Loucy (cell line): ENCODE measurements around the gene PELO.

Experiments
- EZH2phosphoT487 ChIP-seq: fragments of 200-600 bp; IDR thresholded peaks from 2 replicates; pipeline ENCODE4 v1.6.1; 2018; ENCODE audit warnings: antibody characterized with exemption, mild to moderate bottlenecking, moderate library complexity, borderline replicate concordance
- TF ChIP-seq, protein P1 (sequence below): fragments of 200-600 bp; sonication (generic); conservative IDR thresholded peaks from 2 replicates; pipeline ENCODE4 v1.5.1; 2014; ENCODE audit warnings: mild to moderate bottlenecking, antibody characterized with exemption, low read length

DNA sequence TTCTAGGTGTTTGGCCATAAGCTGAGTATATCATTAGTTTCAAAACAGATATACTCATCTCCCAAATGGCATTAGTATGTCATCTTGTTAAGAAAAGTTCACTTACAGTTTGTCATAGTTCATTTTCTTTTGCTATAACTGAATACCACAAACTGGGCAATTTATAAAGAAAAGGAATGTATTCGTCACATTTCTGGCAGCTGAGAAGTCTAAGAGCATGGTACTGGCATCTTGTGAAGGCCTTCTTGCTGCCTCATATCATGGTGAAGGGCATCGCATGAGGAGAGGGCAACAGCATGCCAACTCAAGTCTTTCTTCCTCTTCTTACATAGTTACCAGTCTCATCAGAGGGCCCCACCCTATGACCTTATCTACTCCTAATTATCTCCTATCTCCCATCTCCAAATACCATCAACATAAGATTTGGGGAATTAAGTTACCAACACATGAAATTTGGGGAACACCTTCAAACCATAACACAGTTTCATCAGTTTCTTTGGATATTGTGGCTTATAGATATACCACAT, 20.4 kb upstream of the PELO start:
- TF ChIP-seq, protein P1, sequence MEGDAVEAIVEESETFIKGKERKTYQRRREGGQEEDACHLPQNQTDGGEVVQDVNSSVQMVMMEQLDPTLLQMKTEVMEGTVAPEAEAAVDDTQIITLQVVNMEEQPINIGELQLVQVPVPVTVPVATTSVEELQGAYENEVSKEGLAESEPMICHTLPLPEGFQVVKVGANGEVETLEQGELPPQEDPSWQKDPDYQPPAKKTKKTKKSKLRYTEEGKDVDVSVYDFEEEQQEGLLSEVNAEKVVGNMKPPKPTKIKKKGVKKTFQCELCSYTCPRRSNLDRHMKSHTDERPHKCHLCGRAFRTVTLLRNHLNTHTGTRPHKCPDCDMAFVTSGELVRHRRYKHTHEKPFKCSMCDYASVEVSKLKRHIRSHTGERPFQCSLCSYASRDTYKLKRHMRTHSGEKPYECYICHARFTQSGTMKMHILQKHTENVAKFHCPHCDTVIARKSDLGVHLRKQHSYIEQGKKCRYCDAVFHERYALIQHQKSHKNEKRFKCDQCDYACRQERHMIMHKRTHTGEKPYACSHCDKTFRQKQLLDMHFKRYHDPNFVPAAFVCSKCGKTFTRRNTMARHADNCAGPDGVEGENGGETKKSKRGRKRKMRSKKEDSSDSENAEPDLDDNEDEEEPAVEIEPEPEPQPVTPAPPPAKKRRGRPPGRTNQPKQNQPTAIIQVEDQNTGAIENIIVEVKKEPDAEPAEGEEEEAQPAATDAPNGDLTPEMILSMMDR: no peak
- TF ChIP-seq EZH2phosphoT487: no peak
